ENCODE data around the gene FAM107B. TPM values are rescaled to one million over a fixed set of nuclear protein-coding genes. Genes with fewer than 3 reads are reported as not detected.

Gene FAM107B
- total and polyA plus RNA-seq, 2 experiments from 2014 or later, result 11.0 to 17.6 TPM

- Histone ChIP-seq H3K36me3 (ENCODE audit: insufficient read depth) (no peaks in the 10 kb centered on the region), H3K4me3 (no peak overlapping the region), H3K27me3 (ENCODE audit: insufficient read depth) (no peaks in the 10 kb centered on the region), H3K27ac (ENCODE audit: low read depth) (no peak overlapping the region), H4K20me1 (replicated peaks; ENCODE audit: insufficient read depth) (no peaks in the 10 kb centered on the region; the same call in none of the 2 replicates), H3K4me2 (no peak overlapping the region), H3K79me2 (replicated peaks; ENCODE audit: insufficient read depth) (no peaks in the 10 kb centered on the region), H3K4me1 (ENCODE audit: insufficient read depth) (peaks cover 8% of the 10 kb centered on the region), H3K9me2 (ENCODE audit: insufficient read depth) (no peaks in the 10 kb centered on the region), H3F3A (replicated peaks; ENCODE audit: low read depth) (no peaks in the 10 kb centered on the region), H2AFZ (no peak overlapping the region)
- TF ChIP-seq JUNB (IDR thresholded peaks at IDR 0.05; ENCODE audit: unreplicated experiment) (no peak), REST (IDR thresholded peaks at IDR 0.05; ENCODE audit: unreplicated experiment) (no peak), STAT1 (IDR thresholded peaks at IDR 0.05; ENCODE audit: unreplicated experiment) (no peak), EZH2 (IDR thresholded peaks at IDR 0.05; ENCODE audit: low read depth, unreplicated experiment) (no peak), ZNF114 (CRISPR knock-in tag; IDR thresholded peaks at IDR 0.05) (no peak), EZH2phosphoT487 (IDR thresholded peaks at IDR 0.05; ENCODE audit: unreplicated experiment) (no peak), ZNF331 (CRISPR knock-in tag; IDR thresholded peaks at IDR 0.05; ENCODE audit: low read depth) (no peak), ZNF462 (CRISPR knock-in tag; IDR thresholded peaks at IDR 0.05) (no peak), POLR2AphosphoS5 (IDR thresholded peaks at IDR 0.05; ENCODE audit: low read depth) (no peak)
- TF ChIP-seq, protein P1, sequence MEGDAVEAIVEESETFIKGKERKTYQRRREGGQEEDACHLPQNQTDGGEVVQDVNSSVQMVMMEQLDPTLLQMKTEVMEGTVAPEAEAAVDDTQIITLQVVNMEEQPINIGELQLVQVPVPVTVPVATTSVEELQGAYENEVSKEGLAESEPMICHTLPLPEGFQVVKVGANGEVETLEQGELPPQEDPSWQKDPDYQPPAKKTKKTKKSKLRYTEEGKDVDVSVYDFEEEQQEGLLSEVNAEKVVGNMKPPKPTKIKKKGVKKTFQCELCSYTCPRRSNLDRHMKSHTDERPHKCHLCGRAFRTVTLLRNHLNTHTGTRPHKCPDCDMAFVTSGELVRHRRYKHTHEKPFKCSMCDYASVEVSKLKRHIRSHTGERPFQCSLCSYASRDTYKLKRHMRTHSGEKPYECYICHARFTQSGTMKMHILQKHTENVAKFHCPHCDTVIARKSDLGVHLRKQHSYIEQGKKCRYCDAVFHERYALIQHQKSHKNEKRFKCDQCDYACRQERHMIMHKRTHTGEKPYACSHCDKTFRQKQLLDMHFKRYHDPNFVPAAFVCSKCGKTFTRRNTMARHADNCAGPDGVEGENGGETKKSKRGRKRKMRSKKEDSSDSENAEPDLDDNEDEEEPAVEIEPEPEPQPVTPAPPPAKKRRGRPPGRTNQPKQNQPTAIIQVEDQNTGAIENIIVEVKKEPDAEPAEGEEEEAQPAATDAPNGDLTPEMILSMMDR (conservative IDR thresholded peaks at IDR 0.05; ENCODE audit: low read depth in 2 of 2), result no peak
- DNase-seq (ENCODE audit: low spot score) (no peak), ATAC-seq (no peak)
- H3K4me1 Mint-ChIP-seq, result peaks cover 8% of the 10 kb centered on the region
- no peaks in the 10 kb centered on the region for H3K9me3 Mint-ChIP-seq
- H3K4me3 Mint-ChIP-seq, result no peak overlapping the region
- peaks cover 2% of the 10 kb centered on the region for H3K27me3 Mint-ChIP-seq (ENCODE audit: insufficient read depth, low read depth, poor library complexity)
- H3K36me3 Mint-ChIP-seq (ENCODE audit: low read depth), result peaks cover 2% of the 10 kb centered on the region; the same call in 1 of the 3 replicates
- H3K27ac Mint-ChIP-seq, result 0 out of 2 replicates have a peak overlapping the region, but pooled peaks have one; percentile 45
These were observed 230.8 kb downstream of the FAM107B start for GRCh38 chr10:14543904-14544210.

Measured in GM23338 (cell line).